Mucosa of rectum (tissue), 2 donors: ENCODE results near the gene MGAT4C.
"Not testable (repeated sequence)": the region's sequence is repeated elsewhere in the genome, so short reads cannot be mapped to it uniquely, and the experiment has no call there.

Experiments used
- H3K27ac ChIP-seq, 2 donors: one replicate each; pipeline ENCODE4 v1.7.0; 2013; ENCODE audit warnings: inconsistent platforms in 2 of 2, low read depth in 2 of 2, low read length in 2 of 2
- H3K27me3 ChIP-seq, 2 donors: one replicate each; pipeline ENCODE4 v1.7.0; 2013; ENCODE audit warnings: low read length in 2 of 2; ENCODE audit not compliant: control insufficient read depth in 2 of 2, insufficient read depth in 2 of 2
- H3K36me3 ChIP-seq, 2 donors: one replicate each; pipeline ENCODE4 v1.7.0; 2013; ENCODE audit warnings: low read length in 2 of 2; ENCODE audit not compliant: control insufficient read depth in 2 of 2, insufficient read depth in 2 of 2
- H3K4me1 ChIP-seq, 2 donors: one replicate each; pipeline ENCODE4 v1.7.0; 2013; ENCODE audit warnings: low read length in 2 of 2, mild to moderate bottlenecking in 1 of 2; ENCODE audit not compliant: control insufficient read depth in 2 of 2, insufficient read depth in 2 of 2
- H3K4me3 ChIP-seq, 2 donors: one replicate each; pipeline ENCODE4 v1.7.0; 2013; ENCODE audit warnings: low read length in 2 of 2
- H3K9ac ChIP-seq, 2 donors: one replicate each; pipeline ENCODE4 v1.7.0; 2013; ENCODE audit warnings: low read length in 2 of 2, low read depth in 1 of 2, mild to moderate bottlenecking in 1 of 2
- H3K9me3 ChIP-seq, 2 donors: one replicate each; pipeline ENCODE4 v1.7.0; 2013; ENCODE audit warnings: low read length in 2 of 2; ENCODE audit not compliant: control insufficient read depth in 2 of 2
- donor health status: healthy.
- donor health status: Normal muscosa, but diverticular disease.

MGAT4C gene

GRCh38 chr12:86145156-86145555 is 111.0 kb downstream of the MGAT4C start:
- Histone ChIP-seq H3K4me1 (no peaks in the 10 kb centered on the region), H3K9ac (no peak overlapping the region), H3K9me3 (no peaks in the 10 kb centered on the region), H3K36me3 (no peaks in the 10 kb centered on the region), H3K27ac (no peak overlapping the region), H3K27me3 (no peaks in the 10 kb centered on the region), H3K4me3 (no peak overlapping the region)

- no peaks in the 10 kb centered on the region for H3K4me1 ChIP-seq
- no peak overlapping the region for H3K4me3 ChIP-seq
- no peaks in the 10 kb centered on the region for H3K36me3 ChIP-seq
- H3K27ac ChIP-seq: no peak overlapping the region
- no peaks in the 10 kb centered on the region for H3K27me3 ChIP-seq
- no peak overlapping the region for H3K9ac ChIP-seq
- H3K9me3 ChIP-seq: no peaks in the 10 kb centered on the region
Measured at GRCh38 chr12:86143162-86143561, 113.0 kb downstream of the MGAT4C start.

- H3K9ac ChIP-seq: no peak overlapping the region
- no peaks in the 10 kb centered on the region for H3K27me3 ChIP-seq
- no peaks in the 10 kb centered on the region for H3K36me3 ChIP-seq
- H3K27ac ChIP-seq: no peak overlapping the region
- no peaks in the 10 kb centered on the region for H3K4me1 ChIP-seq
- no peak overlapping the region for H3K4me3 ChIP-seq
- no peaks in the 10 kb centered on the region for H3K9me3 ChIP-seq
Measured at GRCh38 chr12:86139671-86140070, 116.5 kb downstream of the MGAT4C start.

GRCh38 chr12:86138770-86139169 is 117.4 kb downstream of the MGAT4C start:
- H3K36me3 ChIP-seq: no peaks in the 10 kb centered on the region
- no peaks in the 10 kb centered on the region for H3K27me3 ChIP-seq
- H3K27ac ChIP-seq: no peak overlapping the region
- H3K9me3 ChIP-seq: no peaks in the 10 kb centered on the region
- H3K9ac ChIP-seq: no peak overlapping the region
- no peak overlapping the region for H3K4me3 ChIP-seq
- H3K4me1 ChIP-seq: no peaks in the 10 kb centered on the region

- Histone ChIP-seq H3K4me3 (no peak overlapping the region), H3K4me1 (no peaks in the 10 kb centered on the region), H3K9me3 (no peaks in the 10 kb centered on the region), H3K27ac (no peak overlapping the region), H3K36me3 (no peaks in the 10 kb centered on the region), H3K27me3 (no peaks in the 10 kb centered on the region), H3K9ac (no peak overlapping the region)
Measured at GRCh38 chr12:86137936-86138335, 118.3 kb downstream of the MGAT4C start.

GRCh38 chr12:86134561-86134960 is 121.6 kb downstream of the MGAT4C start:
- Histone ChIP-seq H3K4me1 (no peaks in the 10 kb centered on the region), H3K4me3 (no peak overlapping the region), H3K9me3 (no peaks in the 10 kb centered on the region), H3K9ac (no peak overlapping the region), H3K27me3 (no peaks in the 10 kb centered on the region), H3K27ac (no peak overlapping the region), H3K36me3 (no peaks in the 10 kb centered on the region)

- H3K4me1 ChIP-seq, H3K27me3 ChIP-seq, H3K36me3 ChIP-seq, H3K9me3 ChIP-seq, H3K9ac ChIP-seq, H3K4me3 ChIP-seq, H3K27ac ChIP-seq: not testable (repeated sequence)
Measured at GRCh38 chr12:86126900-86127299, 129.3 kb downstream of the MGAT4C start.

GRCh38 chr12:86122846-86123468 is 133.2 kb downstream of the MGAT4C start:
- Histone ChIP-seq H3K9ac (no peak overlapping the region), H3K27ac (no peak overlapping the region), H3K27me3 (no peaks in the 10 kb centered on the region), H3K36me3 (no peaks in the 10 kb centered on the region), H3K9me3 (no peaks in the 10 kb centered on the region), H3K4me3 (no peak overlapping the region), H3K4me1 (no peaks in the 10 kb centered on the region)

- Histone ChIP-seq H3K9me3 (no peaks in the 10 kb centered on the region), H3K4me1 (no peaks in the 10 kb centered on the region), H3K27me3 (no peaks in the 10 kb centered on the region), H3K27ac (no peak overlapping the region), H3K36me3 (no peaks in the 10 kb centered on the region), H3K9ac (no peak overlapping the region), H3K4me3 (no peak overlapping the region)
Measured at GRCh38 chr12:86118161-86118560, 138.0 kb downstream of the MGAT4C start.

- H3K27me3 ChIP-seq: no peaks in the 10 kb centered on the region
- H3K36me3 ChIP-seq: no peaks in the 10 kb centered on the region
- H3K4me3 ChIP-seq: no peak overlapping the region
- no peaks in the 10 kb centered on the region for H3K4me1 ChIP-seq
- H3K9ac ChIP-seq: no peak overlapping the region
- H3K27ac ChIP-seq: no peak overlapping the region
- no peaks in the 10 kb centered on the region for H3K9me3 ChIP-seq
Measured at GRCh38 chr12:86117711-86118110, 138.5 kb downstream of the MGAT4C start.

GRCh38 chr12:86104087-86104486 is 152.1 kb downstream of the MGAT4C start:
- no peaks in the 10 kb centered on the region for H3K27me3 ChIP-seq
- no peaks in the 10 kb centered on the region for H3K9me3 ChIP-seq
- H3K9ac ChIP-seq: no peak overlapping the region
- H3K27ac ChIP-seq: no peak overlapping the region
- no peaks in the 10 kb centered on the region for H3K36me3 ChIP-seq
- H3K4me3 ChIP-seq: no peak overlapping the region
- H3K4me1 ChIP-seq: no peaks in the 10 kb centered on the region
